Hepatocyte (in vitro differentiated cells): ENCODE results near the gene CRYZL1.

Source experiments
- EZH2 ChIP-seq: fragments of 200-600 bp; sonication (generic); IDR thresholded peaks from 2 replicates; pipeline ENCODE4 v1.6.1; 2016; ENCODE audit warnings: antibody characterized with exemption, mild to moderate bottlenecking, borderline replicate concordance
- TF ChIP-seq, protein P1 (sequence below): fragments of 200-600 bp; sonication (generic); IDR thresholded peaks from 2 replicates; pipeline ENCODE4 v1.5.1; 2016; ENCODE audit warnings: antibody characterized with exemption, mild to moderate bottlenecking; ENCODE audit not compliant: poor library complexity

DNA sequence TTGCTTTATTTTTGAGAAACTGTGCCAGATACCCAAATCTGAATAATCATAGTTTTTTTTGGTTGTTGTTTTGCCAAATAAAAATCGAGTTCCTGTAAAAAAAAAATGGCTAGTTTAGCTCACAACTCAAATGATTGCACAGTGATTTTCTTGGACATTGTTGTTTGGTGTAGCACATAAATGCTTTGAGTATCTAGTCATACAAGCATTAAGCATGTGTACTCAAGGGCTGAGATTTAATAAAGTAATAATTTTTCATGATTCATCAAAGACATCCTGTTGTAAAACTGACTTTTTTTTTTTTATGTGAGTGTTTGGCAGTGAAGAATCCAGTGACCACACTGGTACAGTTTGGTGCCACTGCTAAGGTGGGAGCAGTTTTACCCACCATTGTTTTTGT, 19.6 kb upstream of the CRYZL1 start:
- TF ChIP-seq, protein P1, sequence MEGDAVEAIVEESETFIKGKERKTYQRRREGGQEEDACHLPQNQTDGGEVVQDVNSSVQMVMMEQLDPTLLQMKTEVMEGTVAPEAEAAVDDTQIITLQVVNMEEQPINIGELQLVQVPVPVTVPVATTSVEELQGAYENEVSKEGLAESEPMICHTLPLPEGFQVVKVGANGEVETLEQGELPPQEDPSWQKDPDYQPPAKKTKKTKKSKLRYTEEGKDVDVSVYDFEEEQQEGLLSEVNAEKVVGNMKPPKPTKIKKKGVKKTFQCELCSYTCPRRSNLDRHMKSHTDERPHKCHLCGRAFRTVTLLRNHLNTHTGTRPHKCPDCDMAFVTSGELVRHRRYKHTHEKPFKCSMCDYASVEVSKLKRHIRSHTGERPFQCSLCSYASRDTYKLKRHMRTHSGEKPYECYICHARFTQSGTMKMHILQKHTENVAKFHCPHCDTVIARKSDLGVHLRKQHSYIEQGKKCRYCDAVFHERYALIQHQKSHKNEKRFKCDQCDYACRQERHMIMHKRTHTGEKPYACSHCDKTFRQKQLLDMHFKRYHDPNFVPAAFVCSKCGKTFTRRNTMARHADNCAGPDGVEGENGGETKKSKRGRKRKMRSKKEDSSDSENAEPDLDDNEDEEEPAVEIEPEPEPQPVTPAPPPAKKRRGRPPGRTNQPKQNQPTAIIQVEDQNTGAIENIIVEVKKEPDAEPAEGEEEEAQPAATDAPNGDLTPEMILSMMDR, result no peak
- TF ChIP-seq EZH2, result no peak
